DND-41 (cell line): ENCODE data around the gene ADRA1B.

Experiments
- CTCF ChIP-seq: IDR thresholded peaks from 2 replicates; pipeline ENCODE4 v1.5.1; 2012; ENCODE audit warnings: borderline replicate concordance, low read length, moderate library complexity, mild to moderate bottlenecking; ENCODE audit not compliant: poor library complexity, severe bottlenecking; ENCODE audit errors: extremely low read depth
- EZH2 ChIP-seq: IDR thresholded peaks from 3 replicates; pipeline ENCODE4 v1.6.1; 2012; ENCODE audit warnings: borderline replicate concordance, low read depth, mild to moderate bottlenecking, moderate library complexity, low read length, inconsistent platforms; ENCODE audit not compliant: severe bottlenecking

DNA sequence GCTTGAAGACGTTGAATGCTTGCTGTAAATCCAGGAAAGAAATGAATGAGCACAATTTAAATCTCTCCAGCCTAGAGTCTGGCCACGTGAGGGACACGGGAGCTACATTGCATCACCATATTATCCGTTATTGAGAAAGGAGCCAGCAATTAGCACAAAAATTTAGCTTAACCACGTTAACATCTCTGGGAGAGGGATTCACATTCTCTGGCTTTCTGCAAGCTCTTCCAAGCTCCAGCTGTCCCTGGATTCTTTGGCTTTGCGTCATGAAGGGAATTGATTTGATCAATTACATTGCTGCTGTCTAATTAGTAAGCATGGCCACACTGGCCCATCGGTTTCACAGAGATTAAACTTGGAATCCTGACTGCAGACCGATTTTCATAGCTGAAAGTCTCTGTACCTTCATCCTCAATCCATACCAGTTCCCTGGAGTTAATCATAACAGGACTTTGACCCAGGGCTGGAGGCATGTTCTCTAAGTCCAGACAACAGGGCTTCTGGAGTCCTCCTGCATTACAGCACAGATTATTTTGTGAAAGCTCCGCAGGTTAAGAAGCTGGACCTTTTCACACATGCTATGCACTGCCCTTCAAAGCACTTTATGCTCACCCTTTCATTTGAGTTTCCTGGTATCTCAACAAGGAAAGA is 31.6 kb downstream of the ADRA1B start:
- TF ChIP-seq CTCF (no peak), EZH2 (no peak)
